ENCODE results near the gene EXOC4.

EXOC4 gene

GRCh38 chr7:133458688-133459087 lies 205.8 kb downstream of the EXOC4 start:
- TF ChIP-seq CTCF (IDR thresholded peaks at IDR 0.05; ENCODE audit: low read depth, low read length) = no peak
- no peak for DNase-seq (ENCODE audit: low read depth in 2 of 2)
- H3K4me3 ChIP-seq (replicated peaks in 1 of 2; ENCODE audit: low read depth in 2 of 2, low read length in 2 of 2) = no peak overlapping the region

- no peak overlapping the region for H3K4me3 ChIP-seq (replicated peaks in 1 of 2; ENCODE audit: low read depth in 2 of 2, low read length in 2 of 2)
- no peak for DNase-seq (ENCODE audit: low read depth in 2 of 2)
- TF ChIP-seq CTCF (IDR thresholded peaks at IDR 0.05; ENCODE audit: low read depth, low read length) = no peak
These were observed 208.5 kb downstream of the EXOC4 start for GRCh38 chr7:133461421-133461820.

GRCh38 chr7:133475655-133476054 lies 222.8 kb downstream of the EXOC4 start:
- no peak overlapping the region for H3K4me3 ChIP-seq (replicated peaks in 1 of 2; ENCODE audit: low read depth in 2 of 2, low read length in 2 of 2)
- TF ChIP-seq CTCF (IDR thresholded peaks at IDR 0.05; ENCODE audit: low read depth, low read length) = no peak
- no peak for DNase-seq (ENCODE audit: low read depth in 2 of 2)

GRCh38 chr7:133477791-133478190 lies 224.9 kb downstream of the EXOC4 start:
- no peak for DNase-seq (ENCODE audit: low read depth in 2 of 2)
- TF ChIP-seq CTCF (IDR thresholded peaks at IDR 0.05; ENCODE audit: low read depth, low read length) = no peak
- H3K4me3 ChIP-seq (replicated peaks in 1 of 2; ENCODE audit: low read depth in 2 of 2, low read length in 2 of 2) = no peak overlapping the region

GRCh38 chr7:133478591-133479135 lies 225.8 kb downstream of the EXOC4 start:
- no peak overlapping the region for H3K4me3 ChIP-seq (replicated peaks in 1 of 2; ENCODE audit: low read depth in 2 of 2, low read length in 2 of 2)
- TF ChIP-seq CTCF (IDR thresholded peaks at IDR 0.05; ENCODE audit: low read depth, low read length) = no peak
- no peak for DNase-seq (ENCODE audit: low read depth in 2 of 2)

- DNase-seq (ENCODE audit: low read depth in 2 of 2) = no peak
- TF ChIP-seq CTCF (IDR thresholded peaks at IDR 0.05; ENCODE audit: low read depth, low read length) = no peak
- H3K4me3 ChIP-seq (replicated peaks in 1 of 2; ENCODE audit: low read depth in 2 of 2, low read length in 2 of 2) = no peak overlapping the region
These were observed 226.7 kb downstream of the EXOC4 start for GRCh38 chr7:133479456-133480065.

GRCh38 chr7:133480868-133481267 lies 228.0 kb downstream of the EXOC4 start:
- no peak for TF ChIP-seq CTCF (IDR thresholded peaks at IDR 0.05; ENCODE audit: low read depth, low read length)
- H3K4me3 ChIP-seq (replicated peaks in 1 of 2; ENCODE audit: low read depth in 2 of 2, low read length in 2 of 2) = no peak overlapping the region
- no peak for DNase-seq (ENCODE audit: low read depth in 2 of 2)

Data from cardiac fibroblast (primary cell).